Neural progenitor cell (in vitro differentiated cells): ENCODE results near the gene HPSE2. TPM values are rescaled to one million over a fixed set of nuclear protein-coding genes. Genes with fewer than 3 reads are reported as not detected.
A peak's percentile ranks its signal among the peaks of the same experiment; 100 is the strongest.

Experiments
- DNase-seq: peaks from one replicate; pipeline ENCODE4 v3.0.0-alpha.2; 2016; ENCODE audit warnings: low spot score
- H2AFZ ChIP-seq: fragments of 200-600 bp; sonication (generic); replicated peaks from 2 replicates; pipeline ENCODE4 v1.6.1; 2016; ENCODE audit warnings: antibody characterized with exemption
- H3F3A ChIP-seq: fragments of 200-600 bp; sonication (generic); 2 replicates; pipeline ENCODE4 v1.6.1; 2016; ENCODE audit warnings: antibody characterized with exemption, low read depth
- H3K27ac ChIP-seq: fragments of 200-600 bp; sonication (generic); 2 replicates; pipeline ENCODE4 v1.5.1; 2016; ENCODE audit warnings: mild to moderate bottlenecking
- H3K27me3 ChIP-seq: fragments of 200-600 bp; sonication (generic); 2 replicates; pipeline ENCODE4 v1.6.1; 2016; ENCODE audit warnings: mild to moderate bottlenecking, moderate library complexity
- H3K36me3 ChIP-seq: fragments of 200-600 bp; sonication (generic); 2 replicates; pipeline ENCODE4 v1.5.1; 2016
- H3K4me1 ChIP-seq: fragments of 200-600 bp; sonication (generic); 2 replicates; pipeline ENCODE4 v1.6.1; 2016; ENCODE audit warnings: mixed run types
- H3K4me2 ChIP-seq: fragments of 200-600 bp; sonication (generic); 2 replicates; pipeline ENCODE4 v1.6.1; 2016
- H3K4me3 ChIP-seq: fragments of 200-600 bp; sonication (generic); 2 replicates; pipeline ENCODE4 v1.5.1; 2016
- H3K79me2 ChIP-seq: fragments of 200-600 bp; sonication (generic); 2 replicates; pipeline ENCODE4 v1.6.1; 2016; ENCODE audit warnings: low read depth
- H3K9ac ChIP-seq: fragments of 200-600 bp; sonication (generic); 2 replicates; pipeline ENCODE4 v1.6.1; 2016
- H3K9me3 ChIP-seq: fragments of 200-600 bp; sonication (generic); 2 replicates; pipeline ENCODE4 v1.5.1; 2016; ENCODE audit warnings: low read depth
- H4K20me1 ChIP-seq: fragments of 200-600 bp; sonication (generic); 2 replicates; pipeline ENCODE4 v1.6.1; 2016; ENCODE audit warnings: low read depth
- H3K27ac Mint-ChIP-seq: 3 replicates; pipeline ENCODE4 v1.8.0; 2021; ENCODE audit warnings: mixed read lengths
- H3K27me3 Mint-ChIP-seq: 2 replicates; pipeline ENCODE4 v1.8.0; 2022; ENCODE audit warnings: low read depth, mild to moderate bottlenecking, inconsistent platforms, moderate library complexity, mixed read lengths; ENCODE audit not compliant: insufficient read depth
- H3K36me3 Mint-ChIP-seq: 3 replicates; pipeline ENCODE4 v1.8.0; 2021; ENCODE audit warnings: mixed read lengths
- H3K4me1 Mint-ChIP-seq: 3 replicates; pipeline ENCODE4 v1.8.0; 2021; ENCODE audit warnings: mixed read lengths
- H3K4me3 Mint-ChIP-seq: 3 replicates; pipeline ENCODE4 v1.8.0; 2021; ENCODE audit warnings: mild to moderate bottlenecking, moderate library complexity, mixed read lengths
- H3K9me3 Mint-ChIP-seq: 3 replicates; pipeline ENCODE4 v1.8.0; 2020; ENCODE audit warnings: mixed read lengths
- EZH2 ChIP-seq: fragments of 200-600 bp; sonication (generic); IDR thresholded peaks from 2 replicates; pipeline ENCODE4 v1.6.1; 2017; ENCODE audit warnings: antibody characterized with exemption, mild to moderate bottlenecking, moderate library complexity
- EZH2phosphoT487 ChIP-seq: fragments of 200-600 bp; sonication (generic); IDR thresholded peaks from 2 replicates; pipeline ENCODE4 v1.6.1; 2017; ENCODE audit warnings: antibody characterized with exemption
- total RNA-seq: library from RNA; depleted of rRNA; stranded (reverse); fragments of >200 nt; gene quantifications from 2 replicates; pipeline ENCODE4 v1.2.3, GENCODE V29; 2015; ENCODE audit warnings: low replicate concordance
- TF ChIP-seq, protein P1 (sequence below): fragments of 200-600 bp; sonication (generic); IDR thresholded peaks from 2 replicates; pipeline ENCODE4 v1.5.1; 2017; ENCODE audit warnings: antibody characterized with exemption, mild to moderate bottlenecking

HPSE2 gene
- total RNA-seq, 1 donor from 2014 or later, result 3.4 TPM

DNA sequence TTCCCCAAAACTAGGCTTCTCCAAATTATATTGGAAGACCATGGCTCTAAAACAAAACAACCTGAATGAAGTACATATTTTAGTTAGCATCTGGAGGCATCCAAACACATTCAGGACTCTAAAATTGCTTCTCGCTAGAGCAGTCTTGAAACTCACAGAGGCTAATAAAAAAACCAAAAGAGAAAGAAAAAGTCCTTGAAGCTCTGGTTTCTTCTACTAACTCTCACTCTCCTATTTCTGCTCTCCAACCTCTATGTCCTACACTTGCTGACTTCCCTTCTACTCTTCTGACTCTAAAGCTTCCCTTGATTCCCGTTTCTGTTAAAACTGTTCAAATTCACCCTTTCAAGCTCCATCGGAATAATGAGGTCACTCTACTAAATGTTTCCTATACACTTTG lies 418.3 kb downstream of the HPSE2 start:
- Histone ChIP-seq H2AFZ (no peak overlapping the region), H3K9me3 (no peaks in the 10 kb centered on the region)
- no peaks in the 10 kb centered on the region for H3K27me3 Mint-ChIP-seq

DNA sequence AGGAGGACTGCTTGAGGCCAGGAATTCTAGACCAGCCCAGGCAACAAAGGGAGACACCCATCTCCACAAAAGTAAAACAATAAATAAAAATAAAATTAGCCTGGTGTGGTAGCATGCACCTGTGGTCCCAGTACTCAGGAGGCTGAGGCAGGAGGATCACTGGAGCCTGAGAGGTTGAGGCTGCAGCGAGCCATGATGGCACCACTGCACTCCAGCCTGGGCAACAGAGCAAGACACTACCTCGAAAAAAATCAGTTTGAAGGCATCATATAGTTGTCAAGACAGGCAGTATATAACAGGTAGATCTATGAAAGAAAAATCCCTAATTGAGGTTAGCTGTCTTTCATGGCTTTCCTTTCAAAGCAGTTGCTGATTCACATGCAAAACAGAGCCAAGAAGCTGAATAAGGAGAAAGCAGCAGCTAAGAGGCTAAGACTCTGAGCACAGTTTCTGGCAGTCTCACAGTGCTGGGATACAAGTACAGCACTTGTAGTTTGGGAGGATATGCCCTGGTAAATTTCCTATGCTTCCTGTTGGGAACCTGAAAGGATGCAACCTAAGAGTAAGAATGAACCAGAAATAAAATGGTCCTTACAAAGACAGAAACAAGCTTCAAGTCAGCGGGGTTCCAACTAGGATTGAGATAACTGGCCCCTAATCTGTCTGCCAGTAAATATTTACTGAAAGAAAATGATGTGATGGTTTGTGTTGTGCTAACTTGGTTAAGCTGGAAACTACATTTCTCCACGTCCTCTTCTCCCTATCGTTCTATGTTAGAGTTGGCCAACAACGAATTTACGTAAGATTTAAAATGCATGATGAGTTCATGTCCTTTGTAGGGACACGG lies 420.4 kb downstream of the HPSE2 start:
- H3F3A ChIP-seq, result peaks cover 8% of the 10 kb centered on the region
- no peaks in the 10 kb centered on the region for H3K27me3 Mint-ChIP-seq
- H3K4me1 Mint-ChIP-seq, result no peaks in the 10 kb centered on the region
- H3K4me1 ChIP-seq, result peaks cover 12% of the 10 kb centered on the region
- no peaks in the 10 kb centered on the region for H3K36me3 Mint-ChIP-seq
- H3K27ac Mint-ChIP-seq, result no peak overlapping the region
- H3K4me3 ChIP-seq, result no peak overlapping the region
- H3K4me3 Mint-ChIP-seq, result no peak overlapping the region
- peak overlapping the region; percentile 53 for H2AFZ ChIP-seq
- no peak overlapping the region for H3K27ac ChIP-seq
- peak; percentile 13 for DNase-seq
- H3K79me2 ChIP-seq, result no peaks in the 10 kb centered on the region
- H3K4me2 ChIP-seq, result no peak overlapping the region
- H4K20me1 ChIP-seq, result no peaks in the 10 kb centered on the region
- H3K36me3 ChIP-seq, result no peaks in the 10 kb centered on the region
- TF ChIP-seq, protein P1, sequence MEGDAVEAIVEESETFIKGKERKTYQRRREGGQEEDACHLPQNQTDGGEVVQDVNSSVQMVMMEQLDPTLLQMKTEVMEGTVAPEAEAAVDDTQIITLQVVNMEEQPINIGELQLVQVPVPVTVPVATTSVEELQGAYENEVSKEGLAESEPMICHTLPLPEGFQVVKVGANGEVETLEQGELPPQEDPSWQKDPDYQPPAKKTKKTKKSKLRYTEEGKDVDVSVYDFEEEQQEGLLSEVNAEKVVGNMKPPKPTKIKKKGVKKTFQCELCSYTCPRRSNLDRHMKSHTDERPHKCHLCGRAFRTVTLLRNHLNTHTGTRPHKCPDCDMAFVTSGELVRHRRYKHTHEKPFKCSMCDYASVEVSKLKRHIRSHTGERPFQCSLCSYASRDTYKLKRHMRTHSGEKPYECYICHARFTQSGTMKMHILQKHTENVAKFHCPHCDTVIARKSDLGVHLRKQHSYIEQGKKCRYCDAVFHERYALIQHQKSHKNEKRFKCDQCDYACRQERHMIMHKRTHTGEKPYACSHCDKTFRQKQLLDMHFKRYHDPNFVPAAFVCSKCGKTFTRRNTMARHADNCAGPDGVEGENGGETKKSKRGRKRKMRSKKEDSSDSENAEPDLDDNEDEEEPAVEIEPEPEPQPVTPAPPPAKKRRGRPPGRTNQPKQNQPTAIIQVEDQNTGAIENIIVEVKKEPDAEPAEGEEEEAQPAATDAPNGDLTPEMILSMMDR, result no peak
- no peak for TF ChIP-seq EZH2
- no peak for TF ChIP-seq EZH2phosphoT487
- no peaks in the 10 kb centered on the region for H3K27me3 ChIP-seq
- H3K9me3 ChIP-seq, result no peaks in the 10 kb centered on the region
- no peak overlapping the region for H3K9ac ChIP-seq
- no peaks in the 10 kb centered on the region for H3K9me3 Mint-ChIP-seq

More for the DNA sequence above, 418.3 kb downstream of the HPSE2 start:
- H3K36me3 ChIP-seq, result no peaks in the 10 kb centered on the region
- peaks cover 8% of the 10 kb centered on the region for H3F3A ChIP-seq
- H3K4me2 ChIP-seq, result no peak overlapping the region
- Mint-ChIP-seq H3K27ac (no peak overlapping the region), H3K36me3 (no peaks in the 10 kb centered on the region), H3K4me3 (no peak overlapping the region), H3K9me3 (no peaks in the 10 kb centered on the region), H3K4me1 (no peaks in the 10 kb centered on the region)
- no peak for DNase-seq
- H3K27ac ChIP-seq, result no peak overlapping the region
- no peaks in the 10 kb centered on the region for H4K20me1 ChIP-seq
- TF ChIP-seq EZH2 (no peak), EZH2phosphoT487 (no peak)
- TF ChIP-seq, protein P1, result no peak
- peaks cover 12% of the 10 kb centered on the region for H3K4me1 ChIP-seq
- no peaks in the 10 kb centered on the region for H3K27me3 ChIP-seq
- no peak overlapping the region for H3K9ac ChIP-seq
- H3K79me2 ChIP-seq, result no peaks in the 10 kb centered on the region
- no peak overlapping the region for H3K4me3 ChIP-seq

DNA sequence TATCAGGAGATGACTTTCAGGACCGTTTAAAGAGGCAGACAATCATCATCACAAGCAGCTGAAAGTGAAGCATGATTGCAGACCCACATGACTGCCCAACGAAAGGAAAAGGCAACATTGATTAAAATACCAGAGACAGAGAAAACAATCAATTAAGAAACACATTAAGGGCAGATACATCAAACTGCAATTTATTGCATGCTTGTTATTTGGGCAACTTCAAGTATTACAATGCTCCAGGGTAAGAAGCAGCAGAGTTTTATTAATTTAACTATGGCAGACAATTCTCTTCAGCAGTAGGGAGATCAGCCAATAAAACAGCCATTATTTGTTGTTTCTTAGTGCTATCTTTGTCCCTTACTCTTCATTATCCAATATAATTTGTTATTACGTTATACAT lies 421.2 kb downstream of the HPSE2 start:
- H3K4me1 Mint-ChIP-seq, result no peaks in the 10 kb centered on the region
- DNase-seq, result no peak

More for the DNA sequence above, 421.2 kb downstream of the HPSE2 start:
- Mint-ChIP-seq H3K9me3 (no peaks in the 10 kb centered on the region), H3K4me3 (no peak overlapping the region), H3K27me3 (no peaks in the 10 kb centered on the region), H3K27ac (no peak overlapping the region), H3K36me3 (no peaks in the 10 kb centered on the region)
- Histone ChIP-seq H3K9me3 (no peaks in the 10 kb centered on the region), H3K27me3 (no peaks in the 10 kb centered on the region), H3K4me1 (peaks cover 12% of the 10 kb centered on the region), H3F3A (peaks cover 8% of the 10 kb centered on the region), H4K20me1 (no peaks in the 10 kb centered on the region), H3K36me3 (no peaks in the 10 kb centered on the region), H3K4me3 (no peak overlapping the region), H3K9ac (no peak overlapping the region), H3K27ac (no peak overlapping the region), H3K79me2 (no peaks in the 10 kb centered on the region), H2AFZ (no peak overlapping the region), H3K4me2 (no peak overlapping the region)
- TF ChIP-seq EZH2phosphoT487 (no peak), EZH2 (no peak)
- TF ChIP-seq, protein P1, result no peak
